Tracheal epithelial cell (primary cell): ENCODE data around the gene PPP1R9B. TPM values are rescaled to one million over a fixed set of nuclear protein-coding genes. Genes with fewer than 3 reads are reported as not detected.

ENCODE experiments used
- total RNA-seq: library from RNA; depleted of rRNA; stranded (reverse); fragments of >200 nt; gene quantifications from 2 replicates; pipeline ENCODE4 v1.2.1, GENCODE V29; 2014

PPP1R9B gene, protein sequence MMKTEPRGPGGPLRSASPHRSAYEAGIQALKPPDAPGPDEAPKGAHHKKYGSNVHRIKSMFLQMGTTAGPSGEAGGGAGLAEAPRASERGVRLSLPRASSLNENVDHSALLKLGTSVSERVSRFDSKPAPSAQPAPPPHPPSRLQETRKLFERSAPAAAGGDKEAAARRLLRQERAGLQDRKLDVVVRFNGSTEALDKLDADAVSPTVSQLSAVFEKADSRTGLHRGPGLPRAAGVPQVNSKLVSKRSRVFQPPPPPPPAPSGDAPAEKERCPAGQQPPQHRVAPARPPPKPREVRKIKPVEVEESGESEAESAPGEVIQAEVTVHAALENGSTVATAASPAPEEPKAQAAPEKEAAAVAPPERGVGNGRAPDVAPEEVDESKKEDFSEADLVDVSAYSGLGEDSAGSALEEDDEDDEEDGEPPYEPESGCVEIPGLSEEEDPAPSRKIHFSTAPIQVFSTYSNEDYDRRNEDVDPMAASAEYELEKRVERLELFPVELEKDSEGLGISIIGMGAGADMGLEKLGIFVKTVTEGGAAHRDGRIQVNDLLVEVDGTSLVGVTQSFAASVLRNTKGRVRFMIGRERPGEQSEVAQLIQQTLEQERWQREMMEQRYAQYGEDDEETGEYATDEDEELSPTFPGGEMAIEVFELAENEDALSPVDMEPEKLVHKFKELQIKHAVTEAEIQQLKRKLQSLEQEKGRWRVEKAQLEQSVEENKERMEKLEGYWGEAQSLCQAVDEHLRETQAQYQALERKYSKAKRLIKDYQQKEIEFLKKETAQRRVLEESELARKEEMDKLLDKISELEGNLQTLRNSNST
- total RNA-seq = 17.8 and 18.8 TPM in 2 replicates

GRCh38 chr17:50150354-50151040 is at the start of gene PPP1R9B:
Gene PPP1R9B, minus strand, starts transcription at chr17:50150677. Its CDS starts 164 bp downstream, at chr17:50150513.

DNA sequence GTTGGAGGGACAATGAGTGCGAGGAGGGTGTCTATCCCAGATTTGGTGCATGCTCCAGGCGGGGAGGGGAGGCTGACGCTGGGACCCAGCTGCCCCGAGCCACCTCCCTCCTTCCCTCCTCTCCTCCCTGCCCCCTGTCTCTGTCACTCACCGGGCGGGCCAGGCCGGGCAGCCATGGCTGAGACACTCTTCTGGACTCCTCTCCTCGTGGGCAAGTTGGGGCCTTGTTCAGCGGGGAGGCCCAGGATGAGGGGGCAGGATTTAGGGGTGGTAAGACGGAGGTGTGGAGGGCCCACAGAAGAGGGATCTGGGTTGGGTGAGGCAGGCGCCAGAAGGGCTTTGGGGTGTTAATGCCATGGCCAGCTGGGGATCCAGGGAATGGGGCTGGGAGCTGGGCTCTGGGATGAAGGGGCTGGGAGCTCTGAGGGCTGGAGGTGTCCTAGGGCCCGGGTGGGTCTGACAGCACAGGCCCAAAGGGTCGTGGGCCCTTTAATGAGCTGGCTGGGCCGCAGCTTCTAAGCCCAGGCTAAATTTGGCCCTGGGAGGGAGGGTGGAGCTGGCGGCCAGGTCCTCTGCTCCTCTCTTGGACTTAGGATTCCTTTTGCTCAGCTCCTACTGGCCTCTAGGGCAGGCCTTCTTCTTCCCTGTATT is 15.5 kb upstream of the PPP1R9B start, which contains the start of gene SGCA:
TSS of gene SGCA (plus strand) at position 139 of the 651 bp plus-strand sequence. CDS start at position 175, 36 bp downstream.

GRCh38 chr17:50129728-50130558 is 20.5 kb downstream of the PPP1R9B start, which contains the start of gene SAMD14:
Gene SAMD14, minus strand, starts transcription at chr17:50130160. Its CDS starts 5,201 bp downstream, at chr17:50124959.

GRCh38 chr17:50094753-50095619 is 55.5 kb downstream of the PPP1R9B start, which contains the start of gene PDK2:
Gene PDK2, plus strand, starts transcription at chr17:50095351. Its CDS starts 85 bp downstream, at chr17:50095436.

Other genes with a start within 250 kb of the PPP1R9B start
- not detected in 2 replicates for gene DLX4, start 181.5 kb downstream of the PPP1R9B start, total RNA-seq
- under 0.01 TPM in 1 of 2 replicates, not detected in the other for gene DLX3, start 155.5 kb downstream of the PPP1R9B start, total RNA-seq
- 561 and 885 TPM in 2 replicates for gene ITGA3, start 94.6 kb downstream of the PPP1R9B start, total RNA-seq
- 1.9 and 3.8 TPM in 2 replicates for gene PDK2, start 55.3 kb downstream of the PPP1R9B start, total RNA-seq
- 0.21 and 0.24 TPM in 2 replicates for gene SAMD14, start 20.5 kb downstream of the PPP1R9B start, total RNA-seq
- gene SGCA, start 15.3 kb upstream of the PPP1R9B start, total RNA-seq = not detected in 2 replicates
- 3.2 and 28.4 TPM in 2 replicates for gene COL1A1, start 51.0 kb upstream of the PPP1R9B start, total RNA-seq
- 0.85 and 0.96 TPM in 2 replicates for gene TMEM92, start 123.8 kb upstream of the PPP1R9B start, total RNA-seq
- gene XYLT2, start 195.4 kb upstream of the PPP1R9B start, total RNA-seq = 31.8 and 41.4 TPM in 2 replicates
- 71.0 and 79.5 TPM in 2 replicates for gene MRPL27, start 222.5 kb upstream of the PPP1R9B start, total RNA-seq
- gene EME1, start 222.6 kb upstream of the PPP1R9B start, total RNA-seq = 0.48 TPM in 1 of 2 replicates, not detected in the other
- gene LRRC59, start 246.8 kb upstream of the PPP1R9B start, total RNA-seq = 137 and 209 TPM in 2 replicates